Non-pigmented ciliary epithelial cell (primary cell): ENCODE results near the gene BZW1.

Experiments used
- DNase-seq: peaks from one replicate; pipeline ENCODE4 v3.0.0-alpha.2; 2010; ENCODE audit warnings: low read depth

Gene BZW1

GRCh38 chr2:200811333-200812121, at the start of gene BZW1:
Gene BZW1, plus strand, starts transcription at chr2:200811910. Its CDS starts 1,308 bp downstream, at chr2:200813218.
- peak; percentile 83 for DNase-seq

GRCh38 chr2:200762127-200762526, 49.6 kb upstream of the BZW1 start:
- no peak for DNase-seq

- DNase-seq = no peak
Measured at GRCh38 chr2:200763422-200763821, 48.3 kb upstream of the BZW1 start.

- DNase-seq = peak; percentile 79
Measured at GRCh38 chr2:200765139-200765951, 46.4 kb upstream of the BZW1 start.

- no peak for DNase-seq
Measured at GRCh38 chr2:200765995-200766660, 45.6 kb upstream of the BZW1 start.

- DNase-seq = no peak
Measured at GRCh38 chr2:200767111-200767885, 44.4 kb upstream of the BZW1 start.

GRCh38 chr2:200770847-200771246, 40.9 kb upstream of the BZW1 start:
- DNase-seq = no peak

GRCh38 chr2:200772620-200773019, 39.1 kb upstream of the BZW1 start:
- DNase-seq = no peak

- DNase-seq = no peak
Measured at GRCh38 chr2:200773083-200773482, 38.6 kb upstream of the BZW1 start.

- no peak for DNase-seq
Measured at GRCh38 chr2:200774920-200775319, 36.8 kb upstream of the BZW1 start.

- no peak for DNase-seq
Measured at GRCh38 chr2:200777275-200777674, 34.4 kb upstream of the BZW1 start.

- DNase-seq = no peak
Measured at GRCh38 chr2:200778038-200778437, 33.7 kb upstream of the BZW1 start.

GRCh38 chr2:200779214-200779613, 32.5 kb upstream of the BZW1 start:
- no peak for DNase-seq

GRCh38 chr2:200781616-200782015, 30.1 kb upstream of the BZW1 start:
- DNase-seq = no peak

GRCh38 chr2:200782251-200782650, 29.5 kb upstream of the BZW1 start:
- DNase-seq = no peak

GRCh38 chr2:200784215-200784614, 27.5 kb upstream of the BZW1 start:
- no peak for DNase-seq

- no peak for DNase-seq
Measured at GRCh38 chr2:200786423-200786822, 25.3 kb upstream of the BZW1 start.

GRCh38 chr2:200786826-200787225, 24.9 kb upstream of the BZW1 start:
- peak; percentile 73 for DNase-seq

GRCh38 chr2:200787351-200788120, 24.2 kb upstream of the BZW1 start:
- DNase-seq = peak; percentile 98

GRCh38 chr2:200788121-200788718, 23.5 kb upstream of the BZW1 start:
- DNase-seq = peak; percentile 63

GRCh38 chr2:200790185-200790584, 21.5 kb upstream of the BZW1 start:
- no peak for DNase-seq
